22Rv1 (cell line): Measurements from ENCODE around the gene THPO.
"Not testable (repeated sequence)": the region's sequence is repeated elsewhere in the genome, so short reads cannot be mapped to it uniquely, and the experiment has no call there.

ENCODE experiments used
- H3K27ac ChIP-seq: fragments of 450-650 bp; 2 replicates; pipeline ENCODE4 v1.5.1; 2017
- CTCF ChIP-seq: fragments of 450-650 bp; IDR thresholded peaks from 2 replicates; pipeline ENCODE4 v1.5.1; 2017; ENCODE audit warnings: mild to moderate bottlenecking
- ZFX ChIP-seq: fragments of 450-650 bp; IDR thresholded peaks from 2 replicates; pipeline ENCODE4 v1.6.1; 2017; ENCODE audit warnings: antibody characterized with exemption, borderline replicate concordance

Gene THPO

DNA sequence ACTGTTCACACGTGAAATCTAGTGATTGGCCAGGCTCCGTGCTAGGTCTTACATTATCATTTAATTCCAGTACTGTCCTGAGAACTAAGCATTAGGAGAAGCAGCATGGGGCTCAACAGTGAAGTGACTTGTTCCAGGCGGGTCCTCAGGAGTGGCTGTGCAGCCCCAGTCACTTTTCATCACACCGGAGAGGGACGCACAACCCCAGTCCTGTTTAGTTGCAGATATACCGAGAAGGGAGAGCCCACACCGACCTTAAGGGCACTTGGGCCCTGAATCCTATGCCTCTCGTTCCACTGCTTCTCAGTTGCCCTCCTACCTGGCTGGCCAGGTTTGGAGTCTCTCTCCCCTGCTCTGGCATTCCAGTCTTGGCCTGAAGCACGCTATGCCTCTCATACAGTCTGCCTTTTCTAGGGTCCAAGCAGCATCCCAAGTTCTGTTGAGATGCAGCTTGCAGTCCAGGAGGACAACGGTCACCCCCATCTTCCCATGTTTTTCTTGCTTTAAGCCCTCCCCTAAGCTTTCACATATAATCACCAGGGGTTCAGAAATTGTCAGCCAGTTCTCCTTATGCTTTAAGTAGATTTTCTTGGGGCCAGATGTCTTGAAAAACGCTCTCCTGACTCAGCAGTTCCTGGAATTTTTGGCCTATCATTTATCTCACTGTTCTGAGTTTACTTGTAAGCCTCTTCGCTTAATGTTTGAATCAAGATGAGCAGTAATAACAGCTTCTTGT, 30.5 kb downstream of the THPO start:
- H3K27ac ChIP-seq = peak overlapping the region; percentile 75
- TF ChIP-seq ZFX (no peak), CTCF (no peak)

DNA sequence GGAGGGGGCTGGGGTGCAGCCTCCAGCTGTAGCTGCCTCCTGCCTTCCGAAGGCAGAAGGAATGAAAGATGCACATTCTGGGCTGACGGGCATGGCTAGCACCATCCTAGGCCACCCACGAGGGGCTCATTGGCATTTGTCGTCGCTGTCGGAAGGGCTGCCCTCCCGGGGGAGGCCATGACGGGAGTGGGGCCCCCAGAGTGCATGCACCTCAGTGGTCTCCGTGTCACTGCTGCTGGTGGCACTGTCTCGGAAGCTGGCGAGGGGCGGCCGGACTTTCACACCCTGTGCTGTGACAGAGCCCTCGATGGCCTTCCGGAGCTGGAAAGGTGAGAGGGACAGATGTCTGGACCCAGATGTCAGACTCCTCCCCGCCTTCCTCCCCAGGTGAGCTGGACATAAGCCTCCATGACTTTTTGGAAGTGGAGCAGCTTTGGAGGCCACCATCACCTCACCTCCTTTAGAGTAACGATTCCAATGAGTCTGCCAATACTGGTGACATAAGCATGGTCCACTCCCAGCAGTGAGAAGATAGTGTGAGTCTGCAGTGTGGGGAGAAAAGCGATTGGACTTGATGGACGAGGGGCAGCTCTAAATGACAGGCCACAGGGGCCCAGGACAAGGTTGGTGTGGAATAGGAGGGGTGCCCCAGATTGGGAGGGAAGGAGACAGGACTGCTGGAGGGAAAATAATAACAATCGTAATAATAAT, 31.4 kb downstream of the THPO start:
- TF ChIP-seq CTCF = no peak
- no peak for TF ChIP-seq ZFX
- peak overlapping the region; percentile 75 for H3K27ac ChIP-seq

- peak overlapping the region; percentile 75 for H3K27ac ChIP-seq
- TF ChIP-seq ZFX = no peak
- peak; percentile 84 for TF ChIP-seq CTCF
Observed at GRCh38 chr3:184345317-184346144, 32.5 kb downstream of the THPO start.

- H3K27ac ChIP-seq = peak overlapping the region; percentile 75
- no peak for TF ChIP-seq ZFX
- TF ChIP-seq CTCF = no peak
Observed at GRCh38 chr3:184344579-184345316, 33.3 kb downstream of the THPO start.

DNA sequence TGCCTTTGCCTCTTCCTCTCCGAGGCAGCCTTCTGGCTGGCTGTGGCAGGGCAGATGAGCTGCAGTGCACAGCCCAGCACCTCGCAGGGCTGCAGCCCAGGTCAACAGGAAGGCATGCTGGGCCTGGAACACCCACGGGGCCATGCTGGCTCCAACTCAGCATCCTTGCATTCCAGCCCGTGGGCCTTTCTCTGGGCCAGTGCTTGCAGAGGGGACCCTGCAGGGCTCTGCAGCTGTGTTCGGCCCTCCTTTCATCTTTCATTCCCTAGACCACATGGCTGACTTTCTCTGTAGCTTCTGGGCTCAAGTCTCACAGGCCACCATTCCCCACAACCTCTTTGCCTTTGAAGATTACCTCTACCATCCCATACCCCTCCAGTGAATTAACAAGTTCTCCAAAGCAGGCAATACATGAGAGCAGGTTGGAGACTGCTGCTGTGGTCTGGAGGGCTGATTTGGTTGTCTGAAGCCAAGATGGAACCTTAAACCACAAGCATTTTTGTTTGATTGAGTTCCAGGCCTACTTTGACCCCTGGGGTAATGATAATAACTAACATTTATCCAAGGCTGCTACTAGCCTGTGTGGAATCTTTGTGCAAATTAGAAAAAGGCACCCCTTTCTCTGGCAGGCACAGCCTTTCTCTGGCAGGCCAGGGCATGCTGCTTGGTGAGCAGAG, 34.7 kb downstream of the THPO start:
- H3K27ac ChIP-seq = no peak overlapping the region
- TF ChIP-seq CTCF = no peak
- TF ChIP-seq ZFX = no peak

GRCh38 chr3:184341925-184342324, 36.1 kb downstream of the THPO start:
- no peak overlapping the region for H3K27ac ChIP-seq
- TF ChIP-seq ZFX = no peak
- TF ChIP-seq CTCF = no peak

DNA sequence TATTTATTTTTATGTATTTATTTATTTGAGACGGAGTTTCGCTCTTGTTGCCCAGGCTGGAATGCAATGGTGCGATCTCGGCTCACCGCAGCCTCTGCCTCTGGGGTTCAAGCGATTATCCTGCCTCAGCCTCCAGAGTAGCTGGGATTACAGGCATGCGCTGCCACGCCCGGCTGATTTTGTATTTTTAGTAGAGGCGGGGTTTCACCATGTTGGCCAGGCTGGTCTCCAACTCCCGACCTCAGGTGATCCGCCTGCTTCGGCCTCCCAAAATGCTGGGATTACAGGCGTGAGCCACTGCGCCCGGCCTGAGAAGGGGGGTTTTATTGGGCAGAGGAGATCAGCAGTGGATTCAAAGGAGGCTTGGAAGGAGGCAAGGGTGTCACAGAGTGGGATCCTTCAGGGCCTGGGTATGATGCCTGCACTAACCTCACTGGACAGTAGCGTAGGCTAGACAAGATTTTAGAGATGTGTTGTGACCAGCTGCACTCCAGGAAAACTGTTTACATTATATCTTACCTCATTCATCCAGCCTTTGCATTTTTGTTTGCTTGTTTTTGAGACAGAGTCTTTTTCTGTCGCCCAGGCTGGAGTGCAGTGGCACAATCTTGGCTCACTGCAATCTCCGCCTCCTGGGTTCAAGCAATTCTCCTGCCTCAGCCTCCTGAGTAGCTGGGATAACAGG, 38.4 kb downstream of the THPO start:
- H3K27ac ChIP-seq = not testable (repeated sequence)
